AG09319 (cell line): ENCODE measurements around the gene ZNF311.

ENCODE experiments used
- DNase-seq: peaks from one replicate; pipeline ENCODE4 v3.0.0-alpha.2; 2010; ENCODE audit warnings: low read depth; ENCODE audit errors: extremely low read depth
- CTCF ChIP-seq: IDR thresholded peaks from 2 replicates; pipeline ENCODE4 v1.5.1; 2011; ENCODE audit warnings: low read depth, mild to moderate bottlenecking, inconsistent platforms, low read length, moderate library complexity

The ZNF311 gene

GRCh38 chr6:28996844-28997510, 8.1 kb downstream of the ZNF311 start:
- no peak for DNase-seq
- no peak for TF ChIP-seq CTCF

DNA sequence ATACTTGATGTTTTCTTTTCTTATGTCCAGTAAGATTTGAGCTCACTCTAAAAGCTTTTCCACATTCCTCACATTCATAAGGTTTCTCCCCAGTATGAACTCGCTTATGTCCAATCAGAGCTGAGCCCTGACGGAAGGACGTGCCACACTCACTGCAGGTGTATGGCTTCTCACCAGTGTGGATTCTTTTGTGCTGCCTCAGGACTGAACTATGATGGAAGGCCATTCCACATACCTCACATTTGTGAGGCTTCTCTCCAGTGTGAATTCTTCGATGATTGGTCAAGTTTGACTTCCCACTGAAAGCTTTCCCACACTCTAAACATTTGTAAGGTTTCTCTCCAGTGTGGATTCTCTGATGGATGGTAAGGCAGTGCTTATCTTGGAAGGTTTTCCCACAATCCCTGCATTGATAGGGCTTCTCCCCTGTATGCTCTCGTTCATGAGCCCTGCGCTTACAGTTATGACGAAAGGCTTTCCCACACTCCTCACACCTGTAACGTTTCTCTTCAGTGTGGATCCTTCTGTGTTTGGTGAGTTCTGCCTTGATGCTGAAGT, 9.9 kb downstream of the ZNF311 start:
- TF ChIP-seq CTCF: no peak

GRCh38 chr6:28988536-28989311, 16.4 kb downstream of the ZNF311 start:
- peak; percentile 35 for TF ChIP-seq CTCF

More for the DNA sequence above, 9.9 kb downstream of the ZNF311 start:
- no peak for DNase-seq

DNA sequence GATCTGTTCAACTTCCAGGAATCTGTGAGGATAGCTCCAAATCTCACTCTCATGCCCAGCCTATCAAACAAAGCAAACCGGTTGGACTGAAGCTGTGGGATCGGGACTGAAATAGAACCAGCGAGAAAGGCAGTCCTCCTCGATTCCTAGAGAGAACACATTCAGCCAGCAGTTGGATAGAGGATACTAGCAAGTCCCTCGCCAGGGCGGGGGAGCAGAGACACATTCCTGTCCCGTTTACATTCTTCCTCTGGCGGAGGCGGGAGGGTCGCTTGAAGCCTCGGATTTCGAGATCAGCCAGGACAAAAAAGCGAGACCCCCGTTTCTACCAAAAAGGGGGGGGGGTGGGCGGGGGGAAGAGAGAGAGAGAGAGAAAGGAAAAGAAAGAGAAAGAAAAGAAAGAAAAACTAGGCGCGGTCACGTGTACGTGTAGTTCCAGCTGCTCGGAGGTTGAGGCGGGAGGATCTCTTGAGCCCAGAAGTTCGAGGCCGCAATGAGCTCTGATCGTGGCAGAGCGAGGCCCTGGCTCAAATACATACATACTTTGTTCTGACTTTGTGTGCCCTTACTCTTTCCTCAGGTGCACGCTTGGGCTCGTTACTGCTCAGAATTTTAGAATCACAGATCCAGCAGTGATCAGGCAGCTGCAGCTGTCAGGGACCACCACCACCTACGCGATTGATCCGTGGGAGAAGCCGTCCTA, 19.5 kb downstream of the ZNF311 start:
- DNase-seq: peak; percentile 96

More at GRCh38 chr6:28988536-28989311, 16.4 kb downstream of the ZNF311 start:
- DNase-seq: no peak

GRCh38 chr6:28983838-28984237, 21.3 kb downstream of the ZNF311 start:
- no peak for TF ChIP-seq CTCF
- no peak for DNase-seq

More for the DNA sequence above, 19.5 kb downstream of the ZNF311 start:
- TF ChIP-seq CTCF: no peak

DNA sequence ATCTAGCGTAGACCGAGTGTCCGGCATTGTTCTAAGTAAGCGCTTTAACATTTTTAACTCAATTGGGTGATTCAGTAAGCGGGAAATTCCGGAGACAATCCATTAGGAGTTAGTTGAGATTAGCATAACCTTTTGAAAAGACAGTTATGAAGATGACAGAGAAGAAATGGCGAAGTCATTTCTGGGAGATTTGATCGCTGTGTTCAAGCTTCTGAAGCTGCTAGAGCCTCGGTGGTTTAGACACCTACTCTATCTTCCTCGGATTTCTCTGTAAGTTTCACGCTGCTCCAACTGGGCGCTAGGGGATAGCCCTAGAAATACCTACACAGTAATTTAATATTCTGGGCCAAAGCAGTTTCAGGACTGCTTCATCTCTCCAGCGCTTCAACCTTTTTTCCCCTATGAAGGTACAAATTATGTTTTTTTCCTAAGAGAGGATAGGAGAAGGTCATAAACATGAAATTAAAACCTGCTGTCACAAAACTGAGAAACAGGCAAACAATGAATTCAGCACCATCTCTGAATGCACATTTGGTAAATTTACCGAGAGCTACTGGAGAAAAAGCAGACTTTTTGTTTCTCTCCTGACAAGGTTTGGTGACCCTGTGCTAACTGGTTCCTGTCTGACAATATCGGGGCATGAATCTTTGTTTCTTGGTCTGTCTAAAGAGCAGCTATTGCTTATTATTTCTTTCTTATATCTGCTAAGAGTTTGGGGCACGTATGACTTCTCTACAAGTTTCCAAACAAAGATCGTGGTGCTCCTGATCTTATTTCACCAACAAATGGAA, 22.4 kb downstream of the ZNF311 start:
- TF ChIP-seq CTCF: no peak; the same call in 1 of the 2 replicates
- DNase-seq: no peak
